Measurements from ENCODE around the gene EPHA6.

EPHA6 gene

GRCh38 chr3:97197083-97197482 lies 382.7 kb downstream of the EPHA6 start:
- TF ChIP-seq CTCF (IDR thresholded peaks at IDR 0.05; ENCODE audit: borderline replicate concordance, insufficient read depth, low read depth, low read length), result no peak
- H3K4me3 ChIP-seq (ENCODE audit: low read depth, low read length), result no peak overlapping the region

- no peak for TF ChIP-seq CTCF (IDR thresholded peaks at IDR 0.05; ENCODE audit: borderline replicate concordance, insufficient read depth, low read depth, low read length)
- no peak overlapping the region for H3K4me3 ChIP-seq (ENCODE audit: low read depth, low read length)
Measured at GRCh38 chr3:97197830-97198229, 383.4 kb downstream of the EPHA6 start.

GRCh38 chr3:97200387-97200786 lies 386.0 kb downstream of the EPHA6 start:
- H3K4me3 ChIP-seq (ENCODE audit: low read depth, low read length), result no peak overlapping the region
- no peak for TF ChIP-seq CTCF (IDR thresholded peaks at IDR 0.05; ENCODE audit: borderline replicate concordance, insufficient read depth, low read depth, low read length)

GRCh38 chr3:97201814-97202213 lies 387.4 kb downstream of the EPHA6 start:
- no peak overlapping the region for H3K4me3 ChIP-seq (ENCODE audit: low read depth, low read length)
- no peak for TF ChIP-seq CTCF (IDR thresholded peaks at IDR 0.05; ENCODE audit: borderline replicate concordance, insufficient read depth, low read depth, low read length)

GRCh38 chr3:97228966-97229365 lies 414.6 kb downstream of the EPHA6 start:
- no peak overlapping the region for H3K4me3 ChIP-seq (ENCODE audit: low read depth, low read length)
- no peak for TF ChIP-seq CTCF (IDR thresholded peaks at IDR 0.05; ENCODE audit: borderline replicate concordance, insufficient read depth, low read depth, low read length)

GRCh38 chr3:97230486-97230885 lies 416.1 kb downstream of the EPHA6 start:
- H3K4me3 ChIP-seq (ENCODE audit: low read depth, low read length), result no peak overlapping the region
- no peak for TF ChIP-seq CTCF (IDR thresholded peaks at IDR 0.05; ENCODE audit: borderline replicate concordance, insufficient read depth, low read depth, low read length)

GRCh38 chr3:97232393-97233034 lies 418.1 kb downstream of the EPHA6 start:
- no peak for TF ChIP-seq CTCF (IDR thresholded peaks at IDR 0.05; ENCODE audit: borderline replicate concordance, insufficient read depth, low read depth, low read length)
- H3K4me3 ChIP-seq (ENCODE audit: low read depth, low read length), result no peak overlapping the region

All from GM12875 (cell line).